ENCODE measurements around the gene ARL6IP5.

Gene ARL6IP5

GRCh38 chr3:69116897-69117296, 32.2 kb downstream of the ARL6IP5 start:
- DNase-seq (ENCODE audit: low read depth): no peak

DNA sequence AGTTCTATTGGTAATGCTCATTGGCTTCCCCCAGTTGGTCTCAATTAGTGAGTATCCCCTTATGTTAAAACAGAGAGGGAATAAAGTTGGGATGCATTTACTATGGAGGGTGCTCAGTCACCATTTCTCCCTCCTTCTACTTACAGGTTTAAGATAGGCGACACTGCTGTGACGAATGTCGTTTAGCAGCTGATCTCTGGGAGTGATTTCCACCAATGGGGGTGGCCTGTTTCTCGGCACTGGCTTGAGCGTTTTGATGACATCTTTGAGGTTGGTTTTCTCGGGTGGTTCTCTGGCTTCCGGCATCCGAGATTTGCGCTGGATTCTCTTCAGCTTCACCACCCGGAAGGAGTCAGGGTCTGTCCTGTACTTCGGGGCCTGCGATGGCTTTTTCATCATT, 33.8 kb downstream of the ARL6IP5 start:
- no peak for DNase-seq (ENCODE audit: low read depth)

DNA sequence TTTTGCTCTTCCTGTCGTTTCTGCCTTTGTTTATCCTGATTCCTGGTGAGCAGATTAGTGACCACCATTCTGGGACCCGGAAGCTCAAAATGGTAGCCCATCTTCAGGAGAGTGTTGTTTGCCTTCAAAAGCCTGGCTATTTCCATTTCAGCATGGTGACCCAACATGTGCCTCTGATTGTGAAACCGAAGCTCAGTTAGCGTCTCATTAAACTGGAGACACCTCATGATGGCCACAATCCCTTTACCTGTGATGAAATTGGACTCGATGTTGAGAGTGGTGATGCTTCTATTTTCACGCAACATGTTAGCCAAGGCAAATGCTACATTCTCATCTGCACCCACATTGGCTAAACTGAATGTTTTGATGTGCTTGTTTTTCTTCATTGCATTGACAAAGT, 34.4 kb downstream of the ARL6IP5 start:
- no peak for DNase-seq (ENCODE audit: low read depth)

GRCh38 chr3:69119681-69120080, 34.9 kb downstream of the ARL6IP5 start:
- no peak for DNase-seq (ENCODE audit: low read depth)

DNA sequence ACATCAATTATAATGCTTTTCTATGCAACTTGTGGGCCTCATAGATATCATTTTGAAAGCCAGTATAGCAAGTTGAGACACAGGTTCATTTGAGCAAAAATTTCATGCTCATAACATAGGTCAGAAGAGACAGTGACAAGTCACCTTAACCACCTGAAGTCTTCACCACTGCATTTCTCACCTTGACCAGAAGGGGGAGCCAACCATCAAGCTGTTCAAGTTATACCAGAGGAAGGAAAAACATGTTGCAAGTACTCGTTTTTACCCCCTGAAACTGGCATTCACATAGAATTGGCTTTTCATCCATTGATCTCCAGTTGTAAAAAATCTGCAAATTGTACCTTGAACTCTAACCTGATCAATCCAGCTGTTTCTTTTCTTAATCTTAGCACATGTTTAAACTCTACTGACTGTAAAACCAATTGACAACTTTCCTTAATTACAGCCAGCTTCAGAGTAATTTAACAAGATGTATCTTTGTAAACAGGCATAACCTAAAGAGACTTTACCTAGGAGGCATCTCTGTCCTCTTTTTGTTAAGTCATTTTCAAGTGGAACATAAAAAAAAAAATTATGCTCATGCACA, 36.2 kb downstream of the ARL6IP5 start:
- peak; percentile 79 for DNase-seq (ENCODE audit: low read depth)

GRCh38 chr3:69121513-69121912, 36.8 kb downstream of the ARL6IP5 start:
- no peak for DNase-seq (ENCODE audit: low read depth)

- DNase-seq (ENCODE audit: low read depth): no peak
These were observed 37.2 kb downstream of the ARL6IP5 start for GRCh38 chr3:69121950-69122349.

- DNase-seq (ENCODE audit: low read depth): no peak
These were observed 37.7 kb downstream of the ARL6IP5 start, which contains the start of gene LMOD3 for GRCh38 chr3:69122403-69122802. TSS of gene LMOD3 (minus strand) at chr3:69122595. CDS start at chr3:69122386, 209 bp downstream.

- no peak for DNase-seq (ENCODE audit: low read depth)
These were observed 41.5 kb downstream of the ARL6IP5 start for GRCh38 chr3:69126216-69126615.

DNA sequence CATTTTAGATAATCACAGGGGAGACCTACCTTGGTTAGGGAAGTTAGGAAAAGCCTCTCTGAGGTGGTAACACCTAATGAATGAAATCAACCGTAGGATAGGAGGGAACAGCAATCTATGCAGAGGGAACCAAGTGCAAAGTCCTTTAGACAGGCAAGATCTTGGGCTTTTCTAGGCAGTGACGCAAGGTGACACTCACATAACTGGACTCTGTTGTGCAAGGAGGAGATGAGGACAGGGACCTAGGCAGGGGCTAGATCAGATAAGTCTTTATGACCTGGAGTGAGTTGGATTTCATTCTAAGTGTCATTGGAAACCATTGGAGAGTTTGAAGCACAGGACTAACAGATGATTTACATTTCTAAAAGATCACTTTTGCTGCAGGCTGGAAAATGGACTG, 42.3 kb downstream of the ARL6IP5 start:
- DNase-seq (ENCODE audit: low read depth): no peak

- no peak for DNase-seq (ENCODE audit: low read depth)
These were observed 43.8 kb downstream of the ARL6IP5 start for GRCh38 chr3:69128509-69128908.

DNA sequence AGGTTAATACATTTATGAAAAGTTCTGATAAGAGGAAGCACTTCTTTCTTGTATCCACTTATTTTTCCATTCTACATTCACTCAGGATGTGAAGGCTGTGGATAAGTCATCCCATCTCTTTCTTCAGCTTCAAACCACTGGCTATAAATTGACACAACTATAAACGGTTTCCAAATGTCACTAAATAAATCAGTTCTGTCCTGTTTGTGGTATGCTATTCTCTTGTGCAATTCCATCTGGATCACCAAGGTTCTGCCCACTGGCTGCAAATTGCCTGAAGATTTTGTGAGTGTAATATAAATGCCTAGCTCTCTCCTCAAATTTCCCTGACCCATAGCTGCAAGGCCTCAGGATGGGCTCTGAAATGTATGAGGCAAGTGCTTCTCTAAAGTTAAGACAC, 44.8 kb downstream of the ARL6IP5 start:
- no peak for DNase-seq (ENCODE audit: low read depth)

DNA sequence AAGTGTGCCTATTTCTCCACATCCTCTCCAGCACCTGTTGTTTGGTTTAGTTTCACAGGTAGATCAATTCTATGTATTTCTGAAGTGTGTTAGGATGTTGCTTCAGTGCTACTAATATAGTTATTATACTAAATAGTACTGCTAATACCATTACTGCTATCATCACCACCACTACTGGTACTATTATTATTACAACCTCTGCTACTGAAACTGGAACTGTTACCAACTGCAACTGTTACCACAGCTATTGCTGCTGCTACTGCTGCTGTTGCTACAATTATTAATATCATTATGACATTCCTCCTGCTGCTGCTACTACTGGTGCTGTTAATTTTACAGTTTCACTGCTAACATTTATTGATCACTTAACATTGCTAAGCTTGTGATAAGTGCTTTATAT, 46.0 kb downstream of the ARL6IP5 start:
- DNase-seq (ENCODE audit: low read depth): no peak

DNA sequence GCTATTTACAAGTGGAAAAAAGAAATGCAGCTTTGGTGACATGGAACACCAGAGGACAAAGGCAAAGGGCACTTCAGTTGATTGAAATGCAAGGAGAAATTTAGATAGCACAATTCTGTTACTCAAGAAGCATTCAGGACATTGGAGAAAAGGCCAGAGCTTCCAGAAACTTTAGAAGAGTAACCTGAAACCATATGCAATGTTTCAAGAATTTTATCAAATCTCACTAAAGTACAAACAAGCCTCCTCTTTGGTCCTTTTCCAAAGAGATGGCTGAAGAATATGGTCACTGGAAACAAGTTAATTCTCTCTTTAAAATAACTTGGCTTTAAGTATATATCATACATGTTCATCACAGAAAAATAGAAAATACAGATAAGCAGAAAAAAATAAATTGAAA, 52.3 kb downstream of the ARL6IP5 start:
- DNase-seq (ENCODE audit: low read depth): no peak

- DNase-seq (ENCODE audit: low read depth): no peak
These were observed 52.7 kb downstream of the ARL6IP5 start for GRCh38 chr3:69137412-69137811.

GRCh38 chr3:69141313-69141712, 56.6 kb downstream of the ARL6IP5 start:
- DNase-seq (ENCODE audit: low read depth): no peak

GRCh38 chr3:69142090-69142489, 57.4 kb downstream of the ARL6IP5 start:
- DNase-seq (ENCODE audit: low read depth): no peak

- no peak for DNase-seq (ENCODE audit: low read depth)
These were observed 58.2 kb downstream of the ARL6IP5 start for GRCh38 chr3:69142797-69143454.

DNA sequence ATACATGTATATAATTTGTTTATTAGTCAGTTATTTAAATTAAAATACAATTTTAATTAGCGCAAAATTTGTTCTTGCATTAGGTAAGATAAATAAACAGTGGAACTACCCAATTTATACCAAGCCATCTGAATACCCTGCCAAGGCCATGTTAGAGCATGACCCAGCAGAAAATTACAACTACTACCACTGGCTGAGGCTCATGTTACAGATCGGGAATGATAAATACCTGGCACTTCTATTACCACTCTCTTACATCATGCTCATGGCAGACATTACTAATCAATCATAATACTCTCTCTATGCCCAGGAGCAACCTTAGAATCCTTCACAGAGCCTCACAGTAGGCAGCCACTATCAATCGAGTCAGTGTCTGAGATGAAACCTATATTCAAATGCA, 58.9 kb downstream of the ARL6IP5 start:
- DNase-seq (ENCODE audit: low read depth): no peak

DNA sequence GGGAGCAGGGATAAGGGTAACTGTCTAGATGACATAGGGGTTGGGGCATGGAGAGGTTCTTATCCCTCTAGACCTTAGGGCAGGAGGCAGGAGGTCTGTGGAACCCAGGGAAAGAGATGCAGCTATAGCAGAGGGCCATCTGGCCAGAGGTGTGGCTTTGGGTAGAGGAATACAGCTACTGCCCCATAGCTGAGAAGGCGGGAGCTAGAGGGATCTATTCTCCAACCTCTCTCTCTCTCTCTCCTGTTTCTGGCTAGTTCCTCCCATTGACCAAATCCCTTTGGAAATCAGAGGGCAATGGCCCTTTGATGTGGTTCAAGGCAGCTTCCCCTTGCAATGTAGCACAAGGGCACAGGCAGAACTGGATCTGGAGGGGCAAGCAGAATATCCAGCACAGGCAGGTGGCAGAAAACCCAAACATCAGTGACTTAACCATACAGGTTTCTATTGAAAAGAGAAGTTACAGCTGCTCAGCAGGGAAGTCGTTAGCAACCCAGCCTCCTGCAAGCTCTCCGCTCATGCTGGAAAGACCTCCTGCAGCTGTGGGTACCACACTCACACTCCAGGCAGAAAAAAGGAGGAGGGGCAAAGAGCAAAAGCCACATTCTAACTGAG, 60.0 kb downstream of the ARL6IP5 start:
- DNase-seq (ENCODE audit: low read depth): no peak

DNA sequence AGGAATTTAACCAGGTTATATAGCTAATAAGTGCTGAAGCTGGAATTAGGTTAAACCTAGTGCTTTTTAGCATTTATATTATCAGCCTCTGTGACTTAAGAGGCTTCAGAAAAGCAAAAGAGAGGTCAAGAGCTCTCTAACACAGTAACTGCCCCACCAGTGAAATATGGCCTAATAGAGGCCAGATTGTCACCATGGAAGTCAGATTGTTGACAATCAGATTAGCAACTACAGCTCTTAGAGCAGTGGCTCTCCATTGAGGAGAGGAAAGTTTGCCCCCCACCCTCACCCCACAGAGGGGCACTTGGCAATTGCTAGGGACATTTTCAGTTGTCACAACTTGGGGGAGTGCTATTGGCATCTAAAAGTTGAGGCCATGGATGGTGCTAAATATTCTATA, 61.0 kb downstream of the ARL6IP5 start:
- DNase-seq (ENCODE audit: low read depth): no peak

DNA sequence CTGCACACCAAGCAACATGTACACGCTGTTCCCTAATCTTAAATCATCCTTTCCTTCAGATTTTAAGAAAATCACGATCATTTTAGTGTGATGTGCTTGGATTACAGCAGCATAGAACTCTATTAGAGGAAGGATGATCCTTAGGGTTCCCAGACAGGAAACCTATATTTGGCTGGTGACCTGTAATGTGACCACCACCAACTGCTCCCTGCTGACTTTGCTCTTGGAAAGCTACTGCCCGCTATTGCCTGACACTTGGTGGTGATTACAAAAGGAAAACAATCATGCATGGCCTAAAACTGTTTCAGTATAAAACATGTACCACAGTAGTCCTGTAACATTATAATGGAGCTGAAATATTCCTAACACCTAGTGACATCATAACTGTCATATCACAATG, 64.8 kb downstream of the ARL6IP5 start:
- no peak for DNase-seq (ENCODE audit: low read depth)
